GM18499 (cell line): ENCODE measurements around the gene PRDM11.

ENCODE experiments used
- ATAC-seq: cut with Tn5 transposase; IDR thresholded peaks from one replicate; pipeline ENCODE4 v1.9.1; 2021; ENCODE audit warnings: moderate number of reproducible peaks; ENCODE audit not compliant: insufficient read depth, unreplicated experiment

Gene PRDM11

DNA sequence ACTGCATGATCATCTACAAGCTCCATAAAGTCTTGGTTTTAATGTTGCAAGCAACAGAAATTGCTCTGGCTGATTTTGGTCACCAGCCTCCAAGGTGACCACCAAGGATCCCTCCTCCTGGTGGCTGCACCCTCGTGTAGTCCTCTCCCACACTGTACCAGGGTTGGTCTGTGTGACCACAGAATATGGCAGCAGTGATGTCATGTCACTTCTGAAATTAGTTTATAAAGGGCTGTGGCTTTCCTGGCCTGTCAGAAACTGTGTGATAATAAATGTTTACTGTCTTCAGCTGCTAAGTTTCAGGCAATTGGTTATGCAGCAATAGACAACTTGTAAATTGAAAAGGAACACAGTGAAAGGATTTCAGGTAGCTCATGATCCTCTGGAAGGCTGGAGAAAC lies 5.3 kb upstream of the PRDM11 start:
- no peak for ATAC-seq

DNA sequence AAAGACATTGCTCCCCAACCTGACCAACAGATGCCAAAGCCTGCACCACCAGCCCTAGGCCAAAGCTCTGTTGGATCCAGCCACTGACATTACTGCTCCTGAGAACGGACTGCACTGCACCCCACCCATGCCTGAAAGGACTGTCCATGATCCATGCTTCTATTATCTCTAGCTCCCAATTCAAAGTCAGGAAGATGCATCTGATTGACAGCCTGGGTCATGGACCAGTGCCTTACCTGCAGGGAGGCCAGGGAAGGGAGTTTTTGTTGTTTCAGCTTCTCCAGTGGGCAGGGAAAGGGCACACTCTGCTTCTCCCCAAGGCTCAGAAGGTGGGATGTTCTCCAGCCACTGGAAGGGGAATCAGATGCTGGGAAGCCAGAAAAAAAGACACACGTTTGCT lies 4.8 kb upstream of the PRDM11 start:
- no peak for ATAC-seq

DNA sequence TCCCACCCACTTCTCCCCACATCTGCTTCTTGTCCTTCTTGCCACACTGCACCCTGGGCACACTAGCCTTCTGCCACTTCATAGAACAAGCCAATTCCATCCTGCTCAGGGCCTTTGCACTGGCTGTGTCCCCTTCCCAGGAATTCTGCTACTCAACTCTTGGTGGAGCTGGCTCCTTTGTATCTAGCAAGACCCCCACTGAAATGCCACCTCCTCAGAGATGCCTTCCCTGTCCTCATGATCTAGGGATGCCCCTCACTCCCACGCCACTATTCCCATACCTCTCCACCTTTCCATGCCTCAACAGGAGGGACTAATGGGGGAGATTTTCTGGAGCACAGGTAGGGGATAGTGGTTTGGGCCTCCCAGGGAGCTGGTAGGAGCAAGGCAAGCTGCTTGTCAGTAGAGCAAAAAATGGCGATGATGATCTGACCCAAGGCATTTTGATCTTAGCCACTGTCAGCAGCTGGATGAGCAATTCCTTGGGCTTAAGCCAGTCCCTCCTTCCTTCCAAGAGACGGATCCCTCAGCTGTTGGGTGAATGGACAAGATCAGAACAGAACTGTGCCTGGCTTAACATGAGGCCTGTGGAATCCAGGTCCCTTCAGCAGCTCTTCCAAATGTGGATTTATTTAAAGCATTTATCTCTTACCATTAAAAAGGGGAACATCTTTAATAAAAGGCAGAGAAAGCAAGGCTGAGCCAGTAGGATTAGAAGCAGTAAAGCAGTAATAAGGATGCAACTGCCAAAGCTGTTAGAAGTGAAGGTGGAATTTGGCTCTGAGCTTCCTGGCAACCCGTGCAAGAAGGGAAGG lies 4.0 kb upstream of the PRDM11 start:
- no peak for ATAC-seq

DNA sequence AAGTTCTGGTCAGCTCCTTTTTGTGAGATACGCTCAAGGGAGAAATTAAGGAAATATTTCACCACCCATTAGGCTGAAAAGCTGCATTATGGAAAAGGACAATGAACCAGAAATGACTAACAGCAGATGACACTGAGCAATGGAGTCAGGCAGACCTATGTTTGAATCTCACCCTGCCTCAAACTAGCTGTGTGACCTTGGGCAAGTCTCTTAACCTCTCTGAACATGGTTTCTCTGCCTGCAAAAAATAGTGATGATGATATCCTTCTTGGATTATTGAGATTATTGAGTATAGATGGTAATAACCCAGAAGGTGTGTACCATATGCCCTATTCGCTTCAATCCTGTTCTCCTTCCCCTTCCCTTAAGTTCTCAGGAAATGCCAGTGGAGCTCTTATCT lies 2.9 kb upstream of the PRDM11 start:
- ATAC-seq, result no peak

DNA sequence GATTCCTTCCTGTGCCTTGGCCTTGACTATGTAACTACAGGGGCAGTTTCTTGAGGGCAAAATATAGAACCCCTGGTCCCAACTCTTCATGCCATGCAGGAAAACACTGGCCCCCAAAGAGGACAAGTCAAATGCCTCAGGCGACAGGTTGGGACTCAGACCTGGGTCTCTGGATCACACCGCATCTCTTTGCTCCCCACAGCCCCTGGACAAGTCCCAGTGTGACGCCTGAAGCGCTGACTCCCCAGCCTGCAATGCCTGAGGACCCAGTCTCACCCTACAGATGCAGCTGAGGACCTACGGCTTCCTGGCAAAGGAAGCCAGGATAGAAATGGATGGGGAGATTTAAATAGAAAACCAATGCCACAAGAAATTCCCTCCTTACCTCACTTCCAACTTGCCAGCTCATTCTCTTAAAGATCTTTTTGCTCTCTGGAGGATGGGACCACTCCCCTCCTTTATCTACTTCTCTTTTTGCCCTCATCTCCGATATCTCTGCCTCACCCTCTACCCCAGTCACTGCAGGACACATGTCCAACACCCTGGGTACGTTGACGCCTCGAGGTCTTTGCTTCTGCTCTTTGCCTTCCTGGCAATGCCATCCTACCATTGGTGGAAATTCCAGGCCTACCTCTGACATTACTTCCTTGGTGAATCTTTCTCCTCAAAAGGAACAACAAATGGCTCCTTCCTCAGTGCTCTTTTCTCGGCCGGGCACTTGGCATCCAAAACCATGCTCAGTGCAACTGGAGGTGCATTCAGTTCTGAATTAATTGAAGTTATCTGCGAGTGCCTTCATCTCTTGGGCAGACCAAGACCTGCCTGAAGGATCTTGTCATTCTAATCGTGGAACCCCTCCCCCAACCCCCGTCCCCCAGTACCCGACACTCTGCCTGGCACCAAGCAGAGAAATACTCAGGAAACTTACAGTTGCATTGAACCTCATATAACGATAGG lies 2.0 kb upstream of the PRDM11 start:
- no peak for ATAC-seq

DNA sequence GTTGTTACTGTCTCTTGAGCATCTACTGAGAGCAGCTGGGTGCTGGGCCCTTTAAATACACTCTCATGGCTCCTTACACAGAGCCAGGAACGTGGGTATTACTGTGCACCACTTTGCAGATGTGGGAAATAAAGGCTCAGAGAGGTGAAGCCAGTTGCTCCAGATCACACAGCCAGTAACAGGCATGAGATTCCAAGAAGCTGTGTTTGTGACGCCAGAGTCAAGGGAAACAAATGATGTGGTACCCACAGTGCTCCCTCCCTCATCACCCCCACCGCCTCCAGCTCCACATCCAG lies 1.4 kb upstream of the PRDM11 start:
- no peak for ATAC-seq

DNA sequence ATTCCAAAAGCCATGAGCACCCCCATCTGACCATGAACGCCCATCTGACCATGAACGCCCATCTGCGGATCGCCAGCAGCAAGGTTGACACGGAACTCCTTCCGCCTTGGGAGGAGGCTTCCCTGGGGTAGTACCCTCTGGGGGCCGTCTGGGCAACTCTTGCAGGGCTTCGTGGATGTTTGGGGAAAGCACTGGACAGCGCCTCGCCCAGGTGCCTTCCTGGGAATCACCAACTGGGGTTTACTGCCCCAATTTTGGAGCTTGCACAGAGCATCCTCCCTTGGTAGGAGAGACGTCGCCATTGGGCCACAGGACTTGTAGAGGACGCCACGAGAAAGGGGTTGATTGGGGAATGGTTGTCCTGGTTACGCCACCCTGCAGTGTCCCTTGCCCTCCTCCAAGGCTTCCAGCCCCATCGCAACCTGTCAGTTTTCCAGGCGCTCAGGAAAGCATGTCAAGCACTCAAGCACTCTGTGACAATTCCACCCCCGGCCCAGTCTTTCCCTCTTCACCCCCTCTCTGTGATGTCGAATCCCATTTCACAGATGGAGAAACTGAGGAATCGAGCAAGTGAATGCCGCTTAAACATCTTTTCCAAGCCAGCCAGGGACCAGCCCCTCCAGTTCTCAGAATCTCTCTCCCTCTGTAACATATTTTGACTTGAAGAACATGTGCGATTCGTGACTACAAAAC lies 914 bp upstream of the PRDM11 start:
- ATAC-seq, result no peak

DNA sequence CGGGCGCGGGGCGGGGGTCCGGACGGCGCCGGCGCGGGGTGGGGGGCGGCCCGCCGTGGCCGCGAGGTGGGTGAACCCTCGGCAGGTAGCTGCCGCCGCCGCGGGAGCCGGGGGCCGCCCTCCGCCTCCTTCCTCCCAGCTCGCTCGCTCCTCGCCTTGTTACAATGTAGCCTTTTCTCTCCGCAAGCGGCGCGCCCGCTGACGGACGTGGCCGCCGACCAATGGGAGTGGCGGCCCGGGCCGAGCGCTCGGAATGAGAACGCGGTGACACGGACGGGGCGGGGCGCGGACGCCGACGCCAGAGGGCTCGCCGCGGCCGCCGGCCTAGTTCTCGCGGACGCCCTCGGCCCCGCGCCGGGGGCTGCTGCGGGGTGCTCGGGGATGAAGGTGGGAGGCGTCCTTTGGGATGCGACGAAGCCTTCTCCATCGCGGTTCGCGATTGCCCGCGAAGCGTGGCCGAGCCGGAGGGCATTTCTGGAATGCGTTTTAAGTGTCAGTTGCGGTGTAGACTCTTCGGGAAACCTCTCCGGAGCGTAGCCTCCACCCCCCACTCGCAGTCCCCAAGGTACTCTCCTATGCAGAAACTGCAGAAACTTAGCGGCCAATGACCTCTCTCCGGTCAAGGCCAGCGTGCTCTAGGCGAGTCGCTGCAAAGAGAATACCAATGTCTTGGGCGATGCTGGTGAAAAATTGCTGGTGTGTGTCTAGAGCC lies 734 bp downstream of the PRDM11 start:
- ATAC-seq, result peak; percentile 75

DNA sequence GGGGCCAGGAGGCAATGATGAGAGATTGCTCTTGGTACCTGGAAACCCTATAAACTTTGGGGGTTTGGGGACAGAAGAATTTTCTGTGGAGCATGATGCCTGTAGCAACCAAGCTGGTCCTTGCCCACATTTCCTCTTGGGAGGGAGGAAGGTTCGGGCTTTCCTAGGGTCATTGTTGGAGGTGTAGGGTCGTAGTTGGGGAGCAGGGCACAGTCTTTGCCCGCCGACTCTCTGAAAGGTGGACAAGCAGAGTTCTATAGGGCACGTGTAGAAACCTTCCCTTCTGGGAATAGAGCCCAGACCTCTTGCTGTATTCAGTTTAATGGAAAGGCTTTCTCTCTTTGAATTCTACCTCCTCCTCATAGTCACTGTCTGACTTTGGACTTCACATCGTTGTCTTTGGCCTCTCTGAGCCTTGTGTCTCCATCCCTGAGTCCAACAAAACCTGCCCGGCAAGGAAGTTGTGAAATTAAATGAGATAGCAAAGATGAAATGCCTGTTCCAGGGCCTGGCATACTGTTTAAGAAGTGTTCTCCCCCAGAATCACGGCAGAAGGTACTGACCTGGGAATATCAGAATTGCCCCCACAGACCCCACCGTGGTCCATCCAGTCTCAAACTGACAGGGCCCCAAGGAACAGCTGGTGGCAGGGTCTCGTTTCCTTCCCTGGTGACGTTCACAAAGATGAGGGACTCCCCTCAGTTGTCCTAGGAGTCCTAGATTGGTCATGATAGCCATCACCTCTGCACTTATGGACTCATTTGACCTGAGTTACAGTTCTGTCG lies 1.6 kb downstream of the PRDM11 start:
- no peak for ATAC-seq

DNA sequence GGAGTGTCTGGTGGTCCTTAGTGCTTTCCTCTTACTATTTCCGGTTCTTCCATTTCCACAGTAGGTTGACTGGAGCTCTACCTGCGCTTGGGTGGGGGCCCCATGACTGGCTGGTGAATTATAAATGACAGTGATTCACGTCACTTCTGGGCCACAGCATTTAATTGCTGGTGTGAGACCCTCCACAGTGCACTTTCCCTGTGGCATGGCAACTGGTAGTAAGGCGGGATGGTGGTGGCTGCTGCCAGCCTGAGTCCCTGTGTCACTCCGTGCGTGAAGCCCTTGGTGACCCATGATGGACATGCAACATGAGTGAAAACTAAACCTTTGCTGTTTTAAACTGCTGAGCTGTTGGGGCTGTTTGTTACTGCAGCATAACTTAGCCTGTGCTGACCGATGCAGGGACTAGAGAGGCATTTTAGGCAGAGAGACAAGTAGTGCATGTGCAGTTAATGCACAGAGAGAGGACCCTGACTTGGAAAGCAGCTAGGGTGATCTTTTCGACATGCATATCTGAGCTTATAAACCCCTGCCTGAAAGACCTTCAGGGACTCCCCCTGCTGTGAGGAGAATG lies 3.1 kb downstream of the PRDM11 start:
- no peak for ATAC-seq

DNA sequence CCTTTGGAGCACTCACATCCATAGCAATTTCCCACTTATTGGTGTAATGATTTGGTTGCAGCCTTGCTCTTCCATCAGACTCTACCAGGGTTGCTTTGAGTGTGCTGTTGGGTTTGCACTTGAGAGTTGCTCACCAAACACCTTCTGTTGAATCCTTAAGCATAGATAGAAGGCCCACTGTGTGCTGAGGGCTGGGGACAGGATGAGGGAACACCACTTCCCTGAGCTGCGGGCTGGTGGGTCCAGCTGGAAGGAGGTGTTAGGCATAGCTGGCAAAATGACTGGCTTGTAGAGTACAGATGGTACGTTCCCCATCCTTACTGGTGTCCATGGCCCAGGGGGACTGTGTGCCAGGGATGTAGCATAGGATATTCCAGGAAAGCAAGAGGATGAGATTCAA lies 3.9 kb downstream of the PRDM11 start:
- no peak for ATAC-seq

DNA sequence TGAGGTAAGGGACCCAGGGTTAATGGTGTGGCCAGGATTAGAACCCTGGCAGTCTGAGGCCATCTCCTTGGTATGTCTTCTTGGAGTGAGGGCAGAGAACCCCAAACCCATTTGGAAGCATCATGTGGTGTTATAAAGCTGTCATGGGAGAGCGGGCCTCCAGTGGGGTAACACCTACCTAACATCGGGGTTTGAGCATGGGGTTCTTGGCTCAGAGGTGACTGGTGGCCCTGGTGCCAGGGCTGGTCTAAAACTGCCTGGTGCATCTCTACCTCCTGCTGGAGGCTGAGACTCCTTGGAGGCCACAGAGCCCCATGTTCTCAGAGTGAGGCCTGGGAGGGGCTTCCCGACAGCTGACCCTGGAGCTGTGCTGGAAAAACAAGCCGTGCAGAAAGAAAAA lies 4.5 kb downstream of the PRDM11 start:
- no peak for ATAC-seq

DNA sequence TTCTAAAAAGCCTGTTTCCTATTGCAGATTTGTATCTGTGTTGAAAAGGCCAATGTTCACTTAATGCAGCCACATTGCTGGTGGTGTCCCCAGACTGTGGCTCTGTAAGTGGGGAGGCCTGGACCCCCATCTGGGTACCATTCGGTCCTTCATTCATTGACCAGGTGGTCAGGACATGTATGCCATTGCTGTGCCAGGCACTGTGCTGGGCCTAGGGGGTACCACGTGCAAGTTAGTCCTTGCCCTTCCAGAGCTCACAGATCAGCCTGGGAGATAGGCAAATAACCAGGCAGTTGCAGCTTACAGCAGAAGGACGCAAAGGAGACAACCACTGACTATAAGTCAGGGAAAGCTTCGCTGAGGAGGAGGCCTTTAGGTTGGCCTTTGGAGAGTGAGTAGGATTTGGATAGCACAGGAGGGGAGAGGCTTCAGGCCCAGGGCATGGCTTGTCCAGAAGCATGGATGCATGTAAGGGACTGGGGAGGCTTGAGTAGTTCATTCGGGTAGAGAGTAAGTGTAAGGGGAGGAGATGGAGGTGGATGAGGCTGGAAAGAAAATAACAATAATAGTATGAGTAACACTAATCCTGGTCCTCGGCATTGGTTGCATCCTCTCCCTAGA lies 5.0 kb downstream of the PRDM11 start:
- no peak for ATAC-seq

DNA sequence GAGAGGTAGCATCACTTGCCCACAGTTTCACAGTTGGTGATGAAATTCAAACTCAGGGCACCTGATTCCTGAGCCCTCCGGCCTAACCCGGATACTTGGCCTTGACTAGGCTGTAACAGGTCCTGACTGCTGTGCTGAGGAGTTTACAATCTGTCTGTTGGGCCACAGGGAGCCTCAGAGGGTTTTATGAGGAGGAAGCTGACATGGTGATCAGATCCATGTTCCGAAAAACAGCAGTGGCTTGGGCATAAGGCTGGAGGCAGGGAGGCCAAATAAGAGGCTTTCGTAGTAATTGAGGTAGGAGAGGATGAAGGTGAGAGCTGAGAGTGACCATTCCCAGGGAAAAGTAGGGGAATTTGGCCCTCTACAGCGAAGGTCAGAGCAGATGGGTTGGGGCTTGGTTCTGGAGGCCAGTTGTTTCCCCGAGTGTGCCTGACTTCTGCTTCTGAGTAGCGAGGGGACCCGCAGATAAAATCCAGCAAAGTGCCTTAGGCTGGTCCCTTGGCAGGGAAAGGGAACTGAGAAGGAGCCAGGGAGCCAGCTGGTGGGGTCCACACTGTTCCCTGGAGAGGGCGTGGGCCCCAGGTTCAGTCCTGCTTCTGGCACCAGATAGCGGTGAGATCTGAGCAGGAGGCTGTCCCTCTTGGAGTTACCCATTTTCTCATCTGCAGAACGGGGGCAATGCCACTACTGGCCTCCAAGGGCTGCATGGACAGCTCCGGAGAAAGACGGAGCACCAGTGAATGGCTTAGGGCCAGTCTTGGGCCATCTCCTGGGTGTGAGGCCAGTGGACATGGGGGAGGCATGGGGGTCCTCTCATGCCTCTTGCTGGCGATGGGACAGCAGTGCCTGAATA lies 6.5 kb downstream of the PRDM11 start:
- ATAC-seq, result no peak

DNA sequence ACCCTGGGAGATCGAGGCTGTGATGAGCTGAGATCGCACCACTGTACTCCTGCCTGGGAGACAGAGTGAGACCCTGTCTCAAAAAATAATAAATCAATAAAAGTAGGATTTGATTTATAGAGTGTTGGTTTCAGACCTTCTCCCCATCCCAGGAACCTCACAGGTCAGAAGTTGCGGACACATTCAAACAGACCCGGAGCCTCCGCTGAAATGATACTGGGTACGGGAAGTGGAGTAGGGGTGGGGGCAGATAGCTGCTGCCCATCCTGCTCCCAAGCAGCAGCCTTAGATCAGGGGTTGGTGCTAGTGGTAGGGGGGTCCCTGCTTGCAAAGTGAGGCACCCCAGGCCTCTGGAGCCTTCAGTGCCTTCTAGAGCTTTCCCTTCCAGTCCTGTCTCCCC lies 7.8 kb downstream of the PRDM11 start:
- ATAC-seq, result no peak

DNA sequence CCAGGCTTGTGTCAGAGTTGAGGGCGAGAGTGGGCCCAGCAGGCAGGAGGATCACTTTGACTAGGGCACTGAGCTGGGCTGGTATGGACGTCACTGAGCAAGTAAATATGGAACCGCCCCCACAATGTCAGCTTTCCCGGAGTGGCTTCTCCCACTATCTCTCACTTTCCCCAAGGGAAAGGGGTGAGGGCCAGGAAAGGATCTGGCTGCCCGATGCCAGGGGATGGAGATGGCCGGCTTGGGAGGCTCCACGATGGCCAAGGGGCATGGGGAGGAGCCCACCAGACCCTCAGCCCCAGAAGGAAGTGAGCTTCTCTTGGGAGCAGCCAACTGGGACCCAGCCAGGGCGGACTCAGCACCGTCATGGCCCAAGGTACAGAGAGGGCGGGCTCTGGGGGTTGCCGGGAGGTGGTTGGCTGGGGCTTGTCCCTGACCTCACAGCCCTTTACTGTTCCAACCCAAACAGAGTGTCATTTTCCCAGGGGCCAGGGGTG lies 8.7 kb downstream of the PRDM11 start:
- no peak for ATAC-seq

DNA sequence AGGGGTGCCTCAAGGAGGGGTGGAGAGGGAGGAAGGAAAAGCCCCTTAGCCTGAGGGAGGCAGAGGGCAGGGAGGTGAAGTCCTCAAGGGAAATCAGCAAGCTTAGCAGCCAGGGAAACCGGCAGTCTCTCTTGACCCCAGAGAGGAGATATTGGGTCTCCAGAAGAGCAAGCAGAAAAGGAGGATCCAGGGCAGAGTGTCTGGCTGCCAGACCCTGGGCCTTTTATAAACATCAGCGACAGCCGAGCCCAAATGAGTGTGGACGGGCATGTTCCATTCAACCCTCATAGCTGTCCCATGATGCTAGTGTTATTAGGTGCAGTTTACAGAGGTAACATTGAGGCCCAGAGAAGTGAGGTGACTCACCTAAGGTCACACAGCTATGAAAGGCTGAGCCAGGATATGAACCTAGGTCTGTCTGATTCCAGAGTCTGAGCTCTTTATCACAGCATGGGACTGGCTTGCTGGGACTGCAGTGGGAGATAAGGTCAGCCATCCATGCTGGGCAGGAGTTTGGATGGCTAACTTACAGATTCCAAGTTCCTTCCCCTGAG lies 9.3 kb downstream of the PRDM11 start:
- ATAC-seq, result no peak

DNA sequence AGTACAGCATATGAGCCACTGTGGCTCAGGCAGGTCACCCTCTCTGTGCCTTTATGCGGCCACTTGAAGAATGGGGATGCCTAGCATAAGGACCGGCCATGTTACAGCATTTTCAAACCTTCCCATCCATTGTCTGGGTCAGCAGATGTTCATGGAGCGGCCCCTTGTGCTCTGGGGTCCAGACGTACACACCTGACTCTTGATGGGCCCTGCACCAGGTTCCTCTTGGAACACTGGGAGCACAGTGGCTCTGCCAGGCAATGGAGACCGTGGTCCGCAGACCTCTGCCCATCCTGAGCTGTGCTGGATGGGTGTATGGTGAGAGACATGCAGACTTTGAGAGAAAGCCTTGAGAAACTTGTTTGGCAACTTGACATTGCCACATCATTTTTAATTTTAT lies 9.8 kb downstream of the PRDM11 start:
- ATAC-seq, result no peak
